Tibial nerve (tissue), 3 donors: ENCODE measurements around the gene HGF.

Experiments used
- CTCF ChIP-seq, 5 experiments: fragments of 200-600 bp in 3 of 5; fragments of 450-650 bp in 2 of 5; sonication (generic) in 3 of 5; IDR thresholded peaks; one replicate each; pipeline ENCODE4 v1.5.1; 2016 to 2019; ENCODE audit warnings: antibody characterized with exemption in 5 of 5, mild to moderate bottlenecking in 3 of 5, moderate library complexity in 2 of 5
- POLR2A ChIP-seq, 2 donors: fragments of 450-650 bp; IDR thresholded peaks; one replicate each; pipeline ENCODE4 v1.6.1; 2017; ENCODE audit warnings: antibody characterized with exemption in 2 of 2, mild to moderate bottlenecking in 2 of 2, moderate library complexity in 2 of 2

- TF ChIP-seq CTCF (IDR thresholded peaks at IDR 0.05) (no peak), POLR2A (IDR thresholded peaks at IDR 0.05) (no peak)
These were observed 5.7 kb upstream of the HGF start for GRCh38 chr7:81775560-81775959.
